Endothelial cell of umbilical vein (primary cell): ENCODE results near the gene TK2. TPM values are rescaled to one million over a fixed set of nuclear protein-coding genes. Genes with fewer than 3 reads are reported as not detected.

Experiments
- BruUV-seq: library from RNA; stranded (reverse); fragments of 400-500 nt; replicated peaks from 2 replicates; lab custom pipeline; 2021; lab: Mats Ljungman, UMichigan
- CTCF ChIA-PET: fragments of 300-600, 350-600 bp; sonication (Branson Sonifier 250); formaldehyde crosslinking; loops from one replicate; lab custom pipeline; 2021; ENCODE audit warnings: antibody characterized with exemption, inconsistent platforms; lab: Charles Lee
- POLR2A ChIA-PET: fragments of 300-600, 350-600 bp; sonication (Branson Sonifier 250); formaldehyde crosslinking; loops from one replicate; lab custom pipeline; 2021; ENCODE audit warnings: antibody characterized with exemption, inconsistent platforms; lab: Charles Lee
- DNase-seq: peaks from one replicate; pipeline ENCODE4 v3.0.0-alpha.2; 2011; ENCODE audit warnings: low read depth, low spot score
- FAIRE-seq: peaks from 2 replicates; lab custom pipeline; 2011; peaks lifted over from hg19 to GRCh38; lab: Jason Lieb, UNC
- H2AFZ ChIP-seq: 2 replicates; pipeline ENCODE4 v1.6.0; 2012; ENCODE audit warnings: low read depth, low read length, control low read depth, inconsistent platforms
- H3K27ac ChIP-seq: 2 replicates; pipeline ENCODE4 v1.5.1; 2011; ENCODE audit warnings: low read depth, mild to moderate bottlenecking, control low read depth, low read length, moderate library complexity; ENCODE audit not compliant: insufficient read depth
- H3K27me3 ChIP-seq, 2 experiments: 2 replicates each; pipeline versions ENCODE4 v1.6.0 to v1.6.1; 2011; ENCODE audit warnings: low read length in 2 of 2, mixed read lengths in 1 of 2; ENCODE audit not compliant: control insufficient read depth in 2 of 2, insufficient read depth in 2 of 2
- H3K36me3 ChIP-seq, 2 experiments: 2 replicates in 1 of 2; 3 replicates in 1 of 2; pipeline ENCODE4 v1.5.1; 2011; ENCODE audit warnings: low read length in 2 of 2, mild to moderate bottlenecking in 1 of 2, moderate library complexity in 1 of 2; ENCODE audit not compliant: control insufficient read depth in 2 of 2, insufficient read depth in 2 of 2; ENCODE audit errors: extremely low read depth in 1 of 2
- H3K4me1 ChIP-seq: 3 replicates; pipeline ENCODE4 v1.5.1; 2011; ENCODE audit warnings: mild to moderate bottlenecking, low read length; ENCODE audit not compliant: control insufficient read depth, insufficient read depth; ENCODE audit errors: extremely low read depth
- H3K4me2 ChIP-seq: 2 replicates; pipeline ENCODE4 v1.6.1; 2011; ENCODE audit warnings: low read length, control low read depth, mixed read lengths; ENCODE audit not compliant: insufficient read depth
- H3K4me3 ChIP-seq, 3 experiments: fragments of 200-600 bp in 1 of 3; sonication (generic), shearing (Covaris generic) in 1 of 3; replicated peaks in 1 of 3; 2 replicates each; pipeline ENCODE4 v1.5.1; 2011 to 2016; ENCODE audit warnings: control low read depth in 3 of 3, low read length in 3 of 3, mild to moderate bottlenecking in 2 of 3, inconsistent platforms in 1 of 3, low read depth in 1 of 3, moderate library complexity in 1 of 3; ENCODE audit not compliant: insufficient read depth in 1 of 3
- H3K79me2 ChIP-seq: 2 replicates; pipeline ENCODE4 v1.6.0; 2012; ENCODE audit warnings: low read length, inconsistent platforms; ENCODE audit not compliant: control insufficient read depth, insufficient read depth
- H3K9ac ChIP-seq: replicated peaks from 2 replicates; pipeline ENCODE3; 2011; ENCODE audit warnings: low read length, control low read depth; ENCODE audit not compliant: insufficient read depth; ENCODE audit errors: extremely low read depth
- H3K9me1 ChIP-seq: replicated peaks from 3 replicates; pipeline ENCODE4 v1.6.0; 2011; ENCODE audit warnings: mild to moderate bottlenecking, low read length; ENCODE audit not compliant: control insufficient read depth, insufficient read depth; ENCODE audit errors: extremely low read depth
- H3K9me3 ChIP-seq: replicated peaks from 2 replicates; pipeline ENCODE4 v1.5.1; 2012; ENCODE audit warnings: low read length, inconsistent platforms; ENCODE audit not compliant: control insufficient read depth, insufficient read depth
- H4K20me1 ChIP-seq: replicated peaks from 2 replicates; pipeline ENCODE3; 2011; ENCODE audit warnings: mild to moderate bottlenecking, low read length; ENCODE audit not compliant: control insufficient read depth, insufficient read depth; ENCODE audit errors: extremely low read depth
- EZH2 ChIP-seq: IDR thresholded peaks from 2 replicates; pipeline ENCODE4 v1.6.1; 2012; ENCODE audit warnings: borderline replicate concordance, low read depth, mild to moderate bottlenecking, moderate library complexity, low read length, inconsistent platforms; ENCODE audit not compliant: severe bottlenecking
- FOS ChIP-seq: IDR thresholded peaks from 2 replicates; pipeline ENCODE4 v1.6.1; 2011; ENCODE audit warnings: mild to moderate bottlenecking, low read length, moderate library complexity, borderline replicate concordance; ENCODE audit not compliant: insufficient read depth
- JUN ChIP-seq: IDR thresholded peaks from 2 replicates; pipeline ENCODE4 v1.6.1; 2011; ENCODE audit warnings: borderline replicate concordance, low read depth; ENCODE audit not compliant: insufficient read length, insufficient read depth
- MYC ChIP-seq: IDR thresholded peaks from one replicate; pipeline ENCODE4 v1.6.1; 2011; ENCODE audit warnings: mild to moderate bottlenecking, low read depth, low read length
- POLR2A ChIP-seq: IDR thresholded peaks from 2 replicates; pipeline ENCODE4 v1.6.1; 2012; ENCODE audit warnings: low read depth, mild to moderate bottlenecking, control low read depth, low read length
- POLR2AphosphoS5 ChIP-seq: IDR thresholded peaks from 2 replicates; pipeline ENCODE4 v1.6.1; 2012; ENCODE audit warnings: low read depth, mild to moderate bottlenecking, control low read depth, low read length, moderate library complexity; ENCODE audit not compliant: insufficient read depth
- dilution Hi-C: fragments of 300-500 bp; cut with MboI; formaldehyde crosslinking; loops from one replicate; pipeline ENCODE4 v1.15.0; 2019; ENCODE audit warnings: low sequenced_read_pairs; ENCODE audit not compliant: extremely low pct_ligation_motif_present
- intact Hi-C: fragments of 100-400 bp; cut with micrococcal nuclease; formaldehyde crosslinking; loops from one replicate; pipeline ENCODE4 v1.10.0; 2022
- polyA plus RNA-seq, 4 experiments: library from polyadenylated mRNA; depleted of rRNA in 3 of 4; stranded (reverse) in 3 of 4; unstranded in 1 of 4; fragments of >200 nt; gene quantifications; 2 replicates each; pipeline versions ENCODE4 v1.2.1 to v1.2.3, GENCODE V29; 2011 to 2012; ENCODE audit warnings: missing spikeins in 1 of 4
- total RNA-seq: library from RNA; stranded (reverse); gene quantifications from 2 replicates; pipeline ENCODE4 v1.2.3, GENCODE V29; 2021
- TF ChIP-seq, protein P1 (sequence below), 2 donors: IDR thresholded peaks; 1 replicate in 1 of 2; 2 replicates in 1 of 2; pipeline ENCODE4 v1.5.1; 2011; ENCODE audit warnings: low read length in 2 of 2, mild to moderate bottlenecking in 2 of 2, moderate library complexity in 2 of 2, control low read depth in 1 of 2, inconsistent platforms in 1 of 2, low read depth in 1 of 2; ENCODE audit not compliant: insufficient read depth in 1 of 2; ENCODE audit errors: extremely low read depth in 1 of 2

TK2 gene
- total and polyA plus RNA-seq, 2 donors (not counting 3 experiments of a cell fraction or from before 2014, with no cell fraction given), result 12.1 to 25.2 TPM

DNA sequence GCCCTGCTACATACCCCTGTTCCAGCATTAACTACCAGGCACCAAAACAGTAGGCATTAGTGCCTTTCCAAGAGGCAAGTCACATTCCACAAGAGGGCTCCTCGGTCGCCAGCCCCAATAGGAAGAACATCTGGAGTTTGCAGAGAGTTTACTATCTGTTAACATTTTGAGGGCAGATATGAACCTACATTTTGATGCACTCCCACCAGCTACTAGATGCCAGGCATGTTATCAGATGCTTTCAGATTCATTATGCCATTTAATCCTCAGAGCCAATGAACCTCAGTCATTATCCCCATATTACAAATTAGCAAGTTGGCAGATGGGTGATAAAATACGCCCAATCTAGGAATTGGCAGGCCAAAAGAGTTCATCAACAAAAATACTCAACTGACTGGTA lies 25.1 kb upstream of the TK2 start:
- Histone ChIP-seq H3K4me3 (no peak overlapping the region), H4K20me1 (no peaks in the 10 kb centered on the region), H3K9me1 (no peaks in the 10 kb centered on the region), H3K27me3 (peaks cover 4 to 13% of the 10 kb centered on the region in 2 experiments), H3K79me2 (no peaks in the 10 kb centered on the region), H2AFZ (no peak overlapping the region), H3K9me3 (no peaks in the 10 kb centered on the region), H3K36me3 (no peaks in the 10 kb centered on the region), H3K4me2 (no peak overlapping the region), H3K9ac (no peak overlapping the region), H3K27ac (no peak overlapping the region), H3K4me1 (peaks cover 15% of the 10 kb centered on the region)
- no peak for DNase-seq
- no TSS peak for BruUV-seq
- no peak for FAIRE-seq
- dilution Hi-C loops, result no loop called here
- CTCF ChIA-PET, result interaction anchor here (0.9 to 1.4 kb wide), 2 partner anchors 14 to 34 kb away, joined by 4 read pairs; no protein-coding TSS in a partner anchor
- intact Hi-C loops, result no loop called here
- POLR2A ChIA-PET, result no interaction called here
- TF ChIP-seq POLR2A, result no peak

DNA sequence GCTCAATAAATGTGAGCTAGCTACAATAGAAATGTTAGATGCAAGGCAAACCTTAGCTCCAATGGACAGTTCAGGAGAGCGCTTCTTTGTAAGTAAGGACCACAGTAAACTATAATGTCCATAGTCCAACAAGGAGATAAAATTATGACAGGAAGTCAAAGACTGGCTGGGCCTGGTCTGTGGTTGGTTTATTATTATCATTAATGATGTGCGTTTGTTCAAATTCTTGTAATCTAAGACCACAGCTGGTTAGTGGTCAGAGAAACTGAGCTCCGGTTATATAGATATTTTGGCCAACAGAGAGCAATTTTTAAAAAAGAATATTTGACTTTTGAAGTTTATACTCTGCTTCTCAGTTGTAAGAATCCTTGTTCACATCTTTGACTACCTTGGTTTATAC lies 24.6 kb upstream of the TK2 start:
- H3K9ac ChIP-seq, result no peak overlapping the region
- no peaks in the 10 kb centered on the region for H3K9me3 ChIP-seq
- intact Hi-C loops, result no loop called here
- H3K79me2 ChIP-seq, result no peaks in the 10 kb centered on the region
- peaks cover 21% of the 10 kb centered on the region for H3K4me1 ChIP-seq
- H3K4me2 ChIP-seq, result no peak overlapping the region
- CTCF ChIA-PET, result interaction anchor here (1.0 to 1.8 kb wide), 3 partner anchors 11 to 34 kb away, joined by 3 to 9 read pairs (median 4); no protein-coding TSS in a partner anchor
- POLR2A ChIA-PET, result no interaction called here
- no peaks in the 10 kb centered on the region for H3K9me1 ChIP-seq
- H2AFZ ChIP-seq, result no peak overlapping the region
- TF ChIP-seq MYC (no peak), FOS (no peak), EZH2 (no peak), POLR2A (no peak), JUN (no peak), POLR2AphosphoS5 (no peak)
- TF ChIP-seq, protein P1, sequence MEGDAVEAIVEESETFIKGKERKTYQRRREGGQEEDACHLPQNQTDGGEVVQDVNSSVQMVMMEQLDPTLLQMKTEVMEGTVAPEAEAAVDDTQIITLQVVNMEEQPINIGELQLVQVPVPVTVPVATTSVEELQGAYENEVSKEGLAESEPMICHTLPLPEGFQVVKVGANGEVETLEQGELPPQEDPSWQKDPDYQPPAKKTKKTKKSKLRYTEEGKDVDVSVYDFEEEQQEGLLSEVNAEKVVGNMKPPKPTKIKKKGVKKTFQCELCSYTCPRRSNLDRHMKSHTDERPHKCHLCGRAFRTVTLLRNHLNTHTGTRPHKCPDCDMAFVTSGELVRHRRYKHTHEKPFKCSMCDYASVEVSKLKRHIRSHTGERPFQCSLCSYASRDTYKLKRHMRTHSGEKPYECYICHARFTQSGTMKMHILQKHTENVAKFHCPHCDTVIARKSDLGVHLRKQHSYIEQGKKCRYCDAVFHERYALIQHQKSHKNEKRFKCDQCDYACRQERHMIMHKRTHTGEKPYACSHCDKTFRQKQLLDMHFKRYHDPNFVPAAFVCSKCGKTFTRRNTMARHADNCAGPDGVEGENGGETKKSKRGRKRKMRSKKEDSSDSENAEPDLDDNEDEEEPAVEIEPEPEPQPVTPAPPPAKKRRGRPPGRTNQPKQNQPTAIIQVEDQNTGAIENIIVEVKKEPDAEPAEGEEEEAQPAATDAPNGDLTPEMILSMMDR (IDR thresholded peaks at IDR 0.05; ENCODE audit: extremely low read depth in 1 of 2, insufficient read depth in 1 of 2, low read depth in 1 of 2, low read length in 2 of 2), result no peak
- H3K36me3 ChIP-seq, result no peaks in the 10 kb centered on the region
- dilution Hi-C loops, result no loop called here
- FAIRE-seq (no peak), DNase-seq (no peak)
- H3K27ac ChIP-seq, result no peak overlapping the region
- H3K27me3 ChIP-seq, result peaks cover 4 to 13% of the 10 kb centered on the region in 2 experiments
- no TSS peak for BruUV-seq
- no peaks in the 10 kb centered on the region for H4K20me1 ChIP-seq
- H3K4me3 ChIP-seq, result no peak overlapping the region
